22Rv1 (cell line): ENCODE measurements around the gene GCNT3.

ENCODE experiments used
- ZFX ChIP-seq: fragments of 450-650 bp; IDR thresholded peaks from 2 replicates; pipeline ENCODE4 v1.6.1; 2017; ENCODE audit warnings: antibody characterized with exemption, borderline replicate concordance
- TF ChIP-seq, protein P1 (sequence below): fragments of 450-650 bp; IDR thresholded peaks from 2 replicates; pipeline ENCODE4 v1.5.1; 2017; ENCODE audit warnings: mild to moderate bottlenecking

DNA sequence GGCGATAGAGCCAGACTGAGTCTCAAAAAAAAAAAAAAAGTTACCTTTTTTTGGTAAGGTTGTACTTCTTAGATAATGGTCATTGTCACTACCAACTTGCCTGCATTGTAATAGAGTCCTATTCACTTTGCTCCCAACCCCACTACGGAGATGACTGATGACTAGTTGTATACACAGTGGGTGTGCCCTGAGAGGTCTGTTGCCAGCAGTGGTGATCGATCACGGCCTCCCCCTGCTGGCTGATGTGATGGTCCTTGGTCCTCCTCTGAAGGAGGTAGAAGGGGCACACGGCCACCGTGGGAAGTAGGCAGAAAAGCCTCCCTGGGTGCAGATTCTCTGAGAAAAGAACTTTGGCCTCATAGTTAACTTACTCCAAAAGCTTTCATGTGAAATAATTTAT lies 10.7 kb downstream of the GCNT3 start:
- TF ChIP-seq, protein P1, sequence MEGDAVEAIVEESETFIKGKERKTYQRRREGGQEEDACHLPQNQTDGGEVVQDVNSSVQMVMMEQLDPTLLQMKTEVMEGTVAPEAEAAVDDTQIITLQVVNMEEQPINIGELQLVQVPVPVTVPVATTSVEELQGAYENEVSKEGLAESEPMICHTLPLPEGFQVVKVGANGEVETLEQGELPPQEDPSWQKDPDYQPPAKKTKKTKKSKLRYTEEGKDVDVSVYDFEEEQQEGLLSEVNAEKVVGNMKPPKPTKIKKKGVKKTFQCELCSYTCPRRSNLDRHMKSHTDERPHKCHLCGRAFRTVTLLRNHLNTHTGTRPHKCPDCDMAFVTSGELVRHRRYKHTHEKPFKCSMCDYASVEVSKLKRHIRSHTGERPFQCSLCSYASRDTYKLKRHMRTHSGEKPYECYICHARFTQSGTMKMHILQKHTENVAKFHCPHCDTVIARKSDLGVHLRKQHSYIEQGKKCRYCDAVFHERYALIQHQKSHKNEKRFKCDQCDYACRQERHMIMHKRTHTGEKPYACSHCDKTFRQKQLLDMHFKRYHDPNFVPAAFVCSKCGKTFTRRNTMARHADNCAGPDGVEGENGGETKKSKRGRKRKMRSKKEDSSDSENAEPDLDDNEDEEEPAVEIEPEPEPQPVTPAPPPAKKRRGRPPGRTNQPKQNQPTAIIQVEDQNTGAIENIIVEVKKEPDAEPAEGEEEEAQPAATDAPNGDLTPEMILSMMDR: peak; percentile 56
- no peak for TF ChIP-seq ZFX
